ENCODE results near the gene KCP. TPM values are rescaled to one million over a fixed set of nuclear protein-coding genes. Genes with fewer than 3 reads are reported as not detected.

KCP gene
- polyA plus RNA-seq, 1 donor from 2014 or later, result 0.31 TPM

GRCh38 chr7:128863433-128863989, 47.0 kb downstream of the KCP start:
- Histone ChIP-seq H4K20me1 (ENCODE audit: insufficient read depth) (no peaks in the 10 kb centered on the region), H3F3A (ENCODE audit: insufficient read depth, low read length, poor library complexity, severe bottlenecking) (no peaks in the 10 kb centered on the region), H3K9me3 (ENCODE audit: low read length) (no peaks in the 10 kb centered on the region), H2AFZ (ENCODE audit: low read depth, low read length) (peak overlapping the region; percentile 63), H3K4me3 (ENCODE audit: low read length) (peak overlapping the region; percentile 85), H3K27ac (ENCODE audit: low read length) (peak overlapping the region; percentile 80), H3K4me2 (ENCODE audit: low read length) (peak overlapping the region; percentile 80), H3K9me2 (ENCODE audit: insufficient read depth, low read length) (no peaks in the 10 kb centered on the region), H3K27me3 (ENCODE audit: insufficient read depth, low read depth, low read length) (peaks cover 9% of the 10 kb centered on the region), H3K79me2 (replicated peaks; ENCODE audit: insufficient read depth, low read length) (peaks cover 11% of the 10 kb centered on the region), H3K36me3 (ENCODE audit: insufficient read depth, low read length) (no peaks in the 10 kb centered on the region), H3K9ac (ENCODE audit: low read length) (peak overlapping the region; percentile 87)
- TF ChIP-seq MXI1 (conservative IDR thresholded peaks at IDR 0.05; ENCODE audit: poor library complexity, severe bottlenecking), result no peak
- TF ChIP-seq RAD21 (conservative IDR thresholded peaks at IDR 0.05), result peak; percentile 42
- TF ChIP-seq SMC3 (conservative IDR thresholded peaks at IDR 0.05; ENCODE audit: poor library complexity), result peak; percentile 70
- peak; percentile 74 for TF ChIP-seq CTCF (IDR thresholded peaks at IDR 0.05; ENCODE audit: poor library complexity, severe bottlenecking)

DNA sequence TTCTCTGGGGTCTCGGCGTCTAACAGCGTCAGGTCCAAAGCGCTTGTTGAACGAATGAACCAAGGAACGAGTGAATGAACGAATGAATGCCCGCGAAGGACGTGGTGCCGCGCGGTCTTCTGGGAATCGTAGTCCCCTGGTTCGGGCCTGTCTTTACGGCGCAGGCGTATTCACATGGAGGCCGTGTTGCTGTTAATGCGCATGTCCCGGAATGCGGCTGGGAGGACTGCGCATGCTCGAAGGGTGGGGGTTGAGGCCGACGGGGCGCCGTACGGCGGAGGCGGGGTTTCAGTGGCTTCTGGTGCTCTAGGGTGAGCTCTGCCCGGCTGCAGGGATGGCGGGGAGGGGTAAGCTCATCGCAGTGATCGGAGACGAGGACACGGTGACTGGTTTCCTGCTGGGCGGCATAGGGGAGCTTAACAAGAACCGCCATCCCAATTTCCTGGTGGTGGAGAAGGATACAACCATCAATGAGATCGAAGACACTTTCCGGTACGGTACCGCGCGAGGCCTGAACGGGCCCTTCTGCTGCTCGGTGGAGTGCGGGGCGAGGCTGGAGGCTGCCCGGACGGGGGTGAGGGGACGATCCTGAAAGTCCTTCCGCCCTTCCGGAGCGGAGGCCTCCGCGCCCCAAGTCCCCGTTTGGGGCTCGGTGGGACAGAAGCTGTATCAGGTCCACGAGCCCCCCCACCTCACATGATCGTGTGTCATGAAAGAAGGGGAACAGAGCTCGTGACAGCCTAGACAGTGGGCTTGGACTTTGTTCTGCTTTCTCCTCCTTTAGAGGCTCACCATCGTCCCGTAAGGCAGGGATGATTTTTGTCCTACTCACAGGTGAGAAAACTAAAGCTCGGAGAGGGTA, 47.7 kb downstream of the KCP start, which contains the start of gene ATP6V1F:
Gene ATP6V1F (plus strand): TSS at position 286 of the 862 bp plus-strand sequence. CDS start 49 bp downstream, at position 335.
- peak within 1 kb of the TSS; percentile 71 for H2AFZ ChIP-seq (ENCODE audit: low read depth, low read length)
- peaks cover 11% of the 10 kb centered on the region for H3K79me2 ChIP-seq (replicated peaks; ENCODE audit: insufficient read depth, low read length)
- no peaks in the 10 kb centered on the region for H3K36me3 ChIP-seq (ENCODE audit: insufficient read depth, low read length)
- H3K4me3 ChIP-seq (ENCODE audit: low read length), result peak within 1 kb of the TSS; percentile 85
- H3K27ac ChIP-seq (ENCODE audit: low read length), result peak within 1 kb of the TSS; percentile 80
- peak within 1 kb of the TSS; percentile 80 for H3K4me2 ChIP-seq (ENCODE audit: low read length)
- no peaks in the 10 kb centered on the region for H3K9me3 ChIP-seq (ENCODE audit: low read length)
- H4K20me1 ChIP-seq (ENCODE audit: insufficient read depth), result no peaks in the 10 kb centered on the region
- peaks cover 1% of the 10 kb centered on the region for H3K27me3 ChIP-seq (ENCODE audit: insufficient read depth, low read depth, low read length)
- no peaks in the 10 kb centered on the region for H3K9me2 ChIP-seq (ENCODE audit: insufficient read depth, low read length)
- TF ChIP-seq CTCF (IDR thresholded peaks at IDR 0.05; ENCODE audit: poor library complexity, severe bottlenecking) (no peak), RAD21 (conservative IDR thresholded peaks at IDR 0.05) (no peak), REST (IDR thresholded peaks at IDR 0.05; ENCODE audit: borderline replicate concordance) (peak; percentile 36), POLR2AphosphoS5 (IDR thresholded peaks at IDR 0.05) (peak; percentile 95), TAF1 (IDR thresholded peaks at IDR 0.05; ENCODE audit: low read depth) (peak; percentile 80), EP300 (conservative IDR thresholded peaks at IDR 0.05; ENCODE audit: poor library complexity, severe bottlenecking) (no peak), MXI1 (conservative IDR thresholded peaks at IDR 0.05; ENCODE audit: poor library complexity, severe bottlenecking) (peak; percentile 58), EZH2 (IDR thresholded peaks at IDR 0.05; ENCODE audit: borderline replicate concordance, insufficient read depth, low read length, poor library complexity, severe bottlenecking) (no peak), SMC3 (conservative IDR thresholded peaks at IDR 0.05; ENCODE audit: poor library complexity) (no peak)
- no peaks in the 10 kb centered on the region for H3F3A ChIP-seq (ENCODE audit: insufficient read depth, low read length, poor library complexity, severe bottlenecking)
- H3K9ac ChIP-seq (ENCODE audit: low read length), result peak within 1 kb of the TSS; percentile 87
